Measurements from ENCODE around the gene TAF1. TPM values are rescaled to one million over a fixed set of nuclear protein-coding genes. Genes with fewer than 3 reads are reported as not detected.

The TAF1 gene
- total and polyA plus RNA-seq, 2 experiments from 2014 or later: 6.7 to 26.9 TPM

DNA sequence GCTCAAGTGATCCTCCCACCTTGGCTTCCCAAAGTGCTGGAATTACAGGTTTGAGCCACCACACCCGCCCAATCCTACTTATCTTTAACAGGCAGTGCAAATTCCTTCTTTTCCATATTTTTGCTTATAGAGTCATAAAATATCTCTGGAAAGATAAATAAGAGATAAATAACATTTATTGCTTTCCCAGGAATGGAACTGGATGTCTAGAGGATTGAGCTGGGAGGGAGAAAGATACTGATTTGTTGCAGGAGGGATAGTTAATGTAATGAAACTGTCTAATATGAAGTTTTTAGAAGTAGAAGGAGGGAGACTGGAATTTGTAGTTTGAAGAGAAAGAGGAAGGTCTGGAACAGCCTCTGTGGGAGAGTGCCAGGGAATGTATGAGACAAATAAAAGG, 44.4 kb upstream of the TAF1 start:
- no peaks in the 10 kb centered on the region for H3K27me3 ChIP-seq (ENCODE audit: insufficient read depth)
- no peak for DNase-seq (ENCODE audit: low spot score)
- Mint-ChIP-seq H3K4me3 (no peak overlapping the region), H3K27ac (no peak overlapping the region), H3K4me1 (no peaks in the 10 kb centered on the region), H3K9me3 (peaks cover 9% of the 10 kb centered on the region; the same call in 2 of the 3 replicates), H3K36me3 (ENCODE audit: low read depth) (peaks cover 21% of the 10 kb centered on the region), H3K27me3 (ENCODE audit: insufficient read depth, low read depth, poor library complexity) (no peaks in the 10 kb centered on the region)
- no peaks in the 10 kb centered on the region for H3K9me2 ChIP-seq (ENCODE audit: insufficient read depth)
- TF ChIP-seq EZH2phosphoT487 (IDR thresholded peaks at IDR 0.05; ENCODE audit: unreplicated experiment) (no peak), ZNF462 (CRISPR knock-in tag; IDR thresholded peaks at IDR 0.05) (no peak), ETS1 (IDR thresholded peaks at IDR 0.05) (no peak), STAT1 (IDR thresholded peaks at IDR 0.05; ENCODE audit: unreplicated experiment) (no peak), ZNF331 (CRISPR knock-in tag; IDR thresholded peaks at IDR 0.05; ENCODE audit: low read depth) (no peak), JUNB (IDR thresholded peaks at IDR 0.05; ENCODE audit: unreplicated experiment) (no peak), POLR2AphosphoS5 (IDR thresholded peaks at IDR 0.05; ENCODE audit: low read depth) (no peak), NANOG (IDR thresholded peaks at IDR 0.05; ENCODE audit: borderline replicate concordance) (no peak), ZNF114 (CRISPR knock-in tag; IDR thresholded peaks at IDR 0.05) (no peak), EZH2 (IDR thresholded peaks at IDR 0.05; ENCODE audit: low read depth, unreplicated experiment) (no peak), CREB1 (CRISPR knock-in tag; IDR thresholded peaks at IDR 0.05; ENCODE audit: low read depth) (no peak)
- TF ChIP-seq, protein P1, sequence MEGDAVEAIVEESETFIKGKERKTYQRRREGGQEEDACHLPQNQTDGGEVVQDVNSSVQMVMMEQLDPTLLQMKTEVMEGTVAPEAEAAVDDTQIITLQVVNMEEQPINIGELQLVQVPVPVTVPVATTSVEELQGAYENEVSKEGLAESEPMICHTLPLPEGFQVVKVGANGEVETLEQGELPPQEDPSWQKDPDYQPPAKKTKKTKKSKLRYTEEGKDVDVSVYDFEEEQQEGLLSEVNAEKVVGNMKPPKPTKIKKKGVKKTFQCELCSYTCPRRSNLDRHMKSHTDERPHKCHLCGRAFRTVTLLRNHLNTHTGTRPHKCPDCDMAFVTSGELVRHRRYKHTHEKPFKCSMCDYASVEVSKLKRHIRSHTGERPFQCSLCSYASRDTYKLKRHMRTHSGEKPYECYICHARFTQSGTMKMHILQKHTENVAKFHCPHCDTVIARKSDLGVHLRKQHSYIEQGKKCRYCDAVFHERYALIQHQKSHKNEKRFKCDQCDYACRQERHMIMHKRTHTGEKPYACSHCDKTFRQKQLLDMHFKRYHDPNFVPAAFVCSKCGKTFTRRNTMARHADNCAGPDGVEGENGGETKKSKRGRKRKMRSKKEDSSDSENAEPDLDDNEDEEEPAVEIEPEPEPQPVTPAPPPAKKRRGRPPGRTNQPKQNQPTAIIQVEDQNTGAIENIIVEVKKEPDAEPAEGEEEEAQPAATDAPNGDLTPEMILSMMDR (conservative IDR thresholded peaks at IDR 0.05; ENCODE audit: low read depth in 2 of 2): no peak
- TF ChIP-seq, protein P2, sequence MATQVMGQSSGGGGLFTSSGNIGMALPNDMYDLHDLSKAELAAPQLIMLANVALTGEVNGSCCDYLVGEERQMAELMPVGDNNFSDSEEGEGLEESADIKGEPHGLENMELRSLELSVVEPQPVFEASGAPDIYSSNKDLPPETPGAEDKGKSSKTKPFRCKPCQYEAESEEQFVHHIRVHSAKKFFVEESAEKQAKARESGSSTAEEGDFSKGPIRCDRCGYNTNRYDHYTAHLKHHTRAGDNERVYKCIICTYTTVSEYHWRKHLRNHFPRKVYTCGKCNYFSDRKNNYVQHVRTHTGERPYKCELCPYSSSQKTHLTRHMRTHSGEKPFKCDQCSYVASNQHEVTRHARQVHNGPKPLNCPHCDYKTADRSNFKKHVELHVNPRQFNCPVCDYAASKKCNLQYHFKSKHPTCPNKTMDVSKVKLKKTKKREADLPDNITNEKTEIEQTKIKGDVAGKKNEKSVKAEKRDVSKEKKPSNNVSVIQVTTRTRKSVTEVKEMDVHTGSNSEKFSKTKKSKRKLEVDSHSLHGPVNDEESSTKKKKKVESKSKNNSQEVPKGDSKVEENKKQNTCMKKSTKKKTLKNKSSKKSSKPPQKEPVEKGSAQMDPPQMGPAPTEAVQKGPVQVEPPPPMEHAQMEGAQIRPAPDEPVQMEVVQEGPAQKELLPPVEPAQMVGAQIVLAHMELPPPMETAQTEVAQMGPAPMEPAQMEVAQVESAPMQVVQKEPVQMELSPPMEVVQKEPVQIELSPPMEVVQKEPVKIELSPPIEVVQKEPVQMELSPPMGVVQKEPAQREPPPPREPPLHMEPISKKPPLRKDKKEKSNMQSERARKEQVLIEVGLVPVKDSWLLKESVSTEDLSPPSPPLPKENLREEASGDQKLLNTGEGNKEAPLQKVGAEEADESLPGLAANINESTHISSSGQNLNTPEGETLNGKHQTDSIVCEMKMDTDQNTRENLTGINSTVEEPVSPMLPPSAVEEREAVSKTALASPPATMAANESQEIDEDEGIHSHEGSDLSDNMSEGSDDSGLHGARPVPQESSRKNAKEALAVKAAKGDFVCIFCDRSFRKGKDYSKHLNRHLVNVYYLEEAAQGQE (IDR thresholded peaks at IDR 0.05; ENCODE audit: unreplicated experiment): no peak
- no peak overlapping the region for H3K27ac ChIP-seq (ENCODE audit: low read depth)
- H3K79me2 ChIP-seq (replicated peaks; ENCODE audit: insufficient read depth): no peaks in the 10 kb centered on the region
- no peak for ATAC-seq
- H3F3A ChIP-seq (replicated peaks; ENCODE audit: low read depth): no peaks in the 10 kb centered on the region
- no peaks in the 10 kb centered on the region for H4K20me1 ChIP-seq (replicated peaks; ENCODE audit: insufficient read depth)
- H3K4me1 ChIP-seq (ENCODE audit: insufficient read depth): no peaks in the 10 kb centered on the region
- H3K4me2 ChIP-seq: no peak overlapping the region
- H3K36me3 ChIP-seq (ENCODE audit: insufficient read depth): no peaks in the 10 kb centered on the region
- no peak overlapping the region for H2AFZ ChIP-seq
- no peak overlapping the region for H3K4me3 ChIP-seq
